ENCODE measurements around the gene CELSR1. TPM values are rescaled to one million over a fixed set of nuclear protein-coding genes. Genes with fewer than 3 reads are reported as not detected.

Gene CELSR1
- total and polyA plus RNA-seq, 2 of the 13 experiments (the other 11 are each of a cell fraction or from before 2014, with no cell fraction given) = 0.78 to 1.8 TPM

DNA sequence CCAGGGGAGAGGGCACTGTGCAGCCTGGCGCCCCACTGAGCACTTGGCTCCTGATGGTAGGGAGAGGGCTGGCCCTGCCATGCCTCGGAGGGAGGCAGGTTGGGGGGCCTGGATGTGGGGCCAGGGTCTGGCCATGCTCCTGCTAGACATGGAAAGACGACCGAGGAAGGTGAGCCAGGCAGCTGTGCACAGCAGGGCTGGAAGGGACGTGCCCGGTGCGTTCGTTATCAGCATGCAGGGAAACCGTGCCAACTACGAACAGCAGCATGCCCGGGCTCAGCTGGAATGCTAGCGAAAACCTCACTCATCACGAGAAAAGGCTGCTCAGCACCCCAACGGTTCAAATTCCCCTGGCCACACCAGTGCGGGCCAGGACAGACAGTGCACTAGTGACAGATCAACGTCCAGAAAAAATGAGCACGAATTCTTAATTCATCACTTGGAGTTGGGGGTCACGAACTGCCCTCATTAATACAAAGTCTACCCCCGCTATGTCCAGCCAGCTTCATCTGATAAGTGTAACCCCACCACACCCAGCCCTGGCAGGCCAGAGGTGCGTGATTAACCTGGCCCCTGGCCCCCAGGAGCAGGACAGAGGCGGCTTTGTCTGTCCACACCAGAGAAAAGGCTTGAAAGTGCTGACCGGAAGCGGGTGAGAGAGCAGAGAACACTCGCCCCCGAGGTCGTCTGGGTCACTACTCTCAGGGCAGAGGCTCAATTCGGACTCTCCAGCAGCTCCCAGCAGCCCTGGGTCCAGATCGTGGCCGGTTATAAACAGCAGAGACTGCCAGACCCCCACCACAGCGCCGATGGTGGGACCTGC is 84.2 kb downstream of the CELSR1 start (continued):
- TF ChIP-seq, protein P1, sequence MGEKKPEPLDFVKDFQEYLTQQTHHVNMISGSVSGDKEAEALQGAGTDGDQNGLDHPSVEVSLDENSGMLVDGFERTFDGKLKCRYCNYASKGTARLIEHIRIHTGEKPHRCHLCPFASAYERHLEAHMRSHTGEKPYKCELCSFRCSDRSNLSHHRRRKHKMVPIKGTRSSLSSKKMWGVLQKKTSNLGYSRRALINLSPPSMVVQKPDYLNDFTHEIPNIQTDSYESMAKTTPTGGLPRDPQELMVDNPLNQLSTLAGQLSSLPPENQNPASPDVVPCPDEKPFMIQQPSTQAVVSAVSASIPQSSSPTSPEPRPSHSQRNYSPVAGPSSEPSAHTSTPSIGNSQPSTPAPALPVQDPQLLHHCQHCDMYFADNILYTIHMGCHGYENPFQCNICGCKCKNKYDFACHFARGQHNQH (CRISPR knock-in tag; IDR thresholded peaks at IDR 0.05) = peak; percentile 54; the same call in 1 of the 2 replicates
- no peak for TF ChIP-seq SP2 (CRISPR knock-in tag; IDR thresholded peaks at IDR 0.05)

DNA sequence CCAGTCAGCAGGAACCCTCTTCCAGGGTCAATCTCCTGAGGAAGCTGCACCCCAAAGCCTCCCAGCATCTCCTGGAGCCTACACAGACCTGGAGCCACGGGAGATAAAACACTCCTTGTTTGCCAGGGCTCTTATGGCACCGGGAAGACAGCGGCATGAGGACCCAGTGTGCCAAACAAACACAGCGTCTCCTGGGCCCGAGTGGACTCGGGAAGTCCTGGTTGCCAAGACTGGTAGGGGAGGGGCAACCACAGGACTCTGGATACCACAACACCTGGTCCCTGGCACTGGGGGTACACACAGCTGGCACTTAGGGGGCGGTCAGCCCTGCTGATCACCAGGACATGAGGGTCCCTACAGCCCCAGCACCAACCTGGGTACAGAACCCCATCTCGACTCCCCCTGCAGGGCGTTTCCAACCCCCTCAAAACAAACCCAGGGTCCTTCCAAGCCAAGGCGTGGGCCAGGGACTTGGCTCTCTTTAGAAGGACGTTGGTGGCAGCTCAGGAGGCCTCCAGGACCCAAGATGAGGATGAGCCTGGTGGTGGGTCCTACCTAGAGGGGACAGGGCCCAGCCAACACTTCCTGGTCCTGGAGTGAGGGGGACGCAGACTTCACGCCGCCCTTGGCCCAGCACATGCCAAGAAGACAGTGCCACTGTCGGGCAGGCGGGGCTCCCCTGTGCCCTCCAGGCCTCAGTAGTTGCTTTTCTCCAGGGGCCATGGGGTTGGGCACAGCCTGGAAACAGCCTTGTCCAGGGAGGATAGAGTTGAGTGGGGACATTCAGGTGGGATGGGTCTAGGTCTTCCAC is 85.0 kb downstream of the CELSR1 start:
- in situ Hi-C loops (cut with HindIII; ENCODE audit: extremely low pct_ligation_motif_present, low pct_unique_long_range_greater_than_20kb) (no loop called here), intact Hi-C loops (cut with micrococcal nuclease; ENCODE audit: unreplicated experiment) (loop anchor here (10.0 kb wide), 1 partner anchor 92 kb away; no protein-coding TSS in a partner anchor)
- no peak for FAIRE-seq
- POLR2A ChIA-PET = interaction anchor here (1.5 to 1.6 kb wide), 2 partner anchors 18 to 116 kb away, joined by 4 to 11 read pairs; partner anchors contain the start of gene TRMU
- WGBS (ENCODE audit: low lambda C conversion rate) = 83% methylated on average over 2 of the region's 16 CpGs
- Histone ChIP-seq H3K9me3 (ENCODE audit: low read length) (no peaks in the 10 kb centered on the region), H3K27ac (ENCODE audit: extremely low read length, insufficient read depth, low read length) (peak overlapping the region; percentile 76), H3K9ac (ENCODE audit: insufficient read depth, low read depth, low read length) (peak overlapping the region; percentile 61), H3K79me2 (ENCODE audit: insufficient read depth, low read length) (no peaks in the 10 kb centered on the region), H3K4me1 (ENCODE audit: insufficient read depth, low read length) (peaks cover 78% of the 10 kb centered on the region), H3K4me2 (ENCODE audit: low read depth, low read length) (peak overlapping the region; percentile 83), H3K27me3 (ENCODE audit: control insufficient read depth in 1 of 2, insufficient read depth in 2 of 2, low read length in 2 of 2) (no peaks in the 10 kb centered on the region; a peak in 1 of 5 replicates), H3K36me3 (replicated peaks in 1 of 2; ENCODE audit: control insufficient read depth in 1 of 2, insufficient read depth in 2 of 2, low read length in 2 of 2) (no peaks in the 10 kb centered on the region), H2AFZ (ENCODE audit: low read length) (no peak overlapping the region), H4K20me1 (ENCODE audit: insufficient read depth, low read length) (no peaks in the 10 kb centered on the region), H3K4me3 (replicated peaks in 1 of 3; ENCODE audit: insufficient read depth in 1 of 3, low read depth in 2 of 3, low read length in 3 of 3) (peak overlapping the region in 1 of 3 experiments; percentile 58; a peak in 2 of 6 replicates)
- ATAC-seq = no peak
- no TSS peak for BruUV-seq (replicated peaks)
- no peak for DNase-seq (ENCODE audit: low spot score)
- CTCF ChIA-PET (ENCODE audit: low intra/inter-chr PET ratio, low total read pairs) = no interaction called here
- TF ChIP-seq MED8 (CRISPR knock-in tag; IDR thresholded peaks at IDR 0.05; ENCODE audit: insufficient replicate concordance) = no peak
- TF ChIP-seq, protein P2, sequence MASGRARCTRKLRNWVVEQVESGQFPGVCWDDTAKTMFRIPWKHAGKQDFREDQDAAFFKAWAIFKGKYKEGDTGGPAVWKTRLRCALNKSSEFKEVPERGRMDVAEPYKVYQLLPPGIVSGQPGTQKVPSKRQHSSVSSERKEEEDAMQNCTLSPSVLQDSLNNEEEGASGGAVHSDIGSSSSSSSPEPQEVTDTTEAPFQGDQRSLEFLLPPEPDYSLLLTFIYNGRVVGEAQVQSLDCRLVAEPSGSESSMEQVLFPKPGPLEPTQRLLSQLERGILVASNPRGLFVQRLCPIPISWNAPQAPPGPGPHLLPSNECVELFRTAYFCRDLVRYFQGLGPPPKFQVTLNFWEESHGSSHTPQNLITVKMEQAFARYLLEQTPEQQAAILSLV (CRISPR knock-in tag; IDR thresholded peaks at IDR 0.05; ENCODE audit: borderline replicate concordance) = 0 out of 2 replicates have a peak, but pooled peaks have one; percentile 0
- TF ChIP-seq, protein P3, sequence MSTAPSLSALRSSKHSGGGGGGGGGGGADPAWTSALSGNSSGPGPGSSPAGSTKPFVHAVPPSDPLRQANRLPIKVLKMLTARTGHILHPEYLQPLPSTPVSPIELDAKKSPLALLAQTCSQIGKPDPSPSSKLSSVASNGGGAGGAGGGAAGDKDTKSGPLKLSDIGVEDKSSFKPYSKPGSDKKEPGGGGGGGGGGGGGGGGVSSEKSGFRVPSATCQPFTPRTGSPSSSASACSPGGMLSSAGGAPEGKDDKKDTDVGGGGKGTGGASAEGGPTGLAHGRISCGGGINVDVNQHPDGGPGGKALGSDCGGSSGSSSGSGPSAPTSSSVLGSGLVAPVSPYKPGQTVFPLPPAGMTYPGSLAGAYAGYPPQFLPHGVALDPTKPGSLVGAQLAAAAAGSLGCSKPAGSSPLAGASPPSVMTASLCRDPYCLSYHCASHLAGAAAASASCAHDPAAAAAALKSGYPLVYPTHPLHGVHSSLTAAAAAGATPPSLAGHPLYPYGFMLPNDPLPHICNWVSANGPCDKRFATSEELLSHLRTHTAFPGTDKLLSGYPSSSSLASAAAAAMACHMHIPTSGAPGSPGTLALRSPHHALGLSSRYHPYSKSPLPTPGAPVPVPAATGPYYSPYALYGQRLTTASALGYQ (CRISPR knock-in tag; IDR thresholded peaks at IDR 0.05) = no peak
- peak; percentile 62; the same call in 1 of the 2 replicates for TF ChIP-seq ZNF572 (CRISPR knock-in tag; IDR thresholded peaks at IDR 0.05)
- TF ChIP-seq, protein P4, sequence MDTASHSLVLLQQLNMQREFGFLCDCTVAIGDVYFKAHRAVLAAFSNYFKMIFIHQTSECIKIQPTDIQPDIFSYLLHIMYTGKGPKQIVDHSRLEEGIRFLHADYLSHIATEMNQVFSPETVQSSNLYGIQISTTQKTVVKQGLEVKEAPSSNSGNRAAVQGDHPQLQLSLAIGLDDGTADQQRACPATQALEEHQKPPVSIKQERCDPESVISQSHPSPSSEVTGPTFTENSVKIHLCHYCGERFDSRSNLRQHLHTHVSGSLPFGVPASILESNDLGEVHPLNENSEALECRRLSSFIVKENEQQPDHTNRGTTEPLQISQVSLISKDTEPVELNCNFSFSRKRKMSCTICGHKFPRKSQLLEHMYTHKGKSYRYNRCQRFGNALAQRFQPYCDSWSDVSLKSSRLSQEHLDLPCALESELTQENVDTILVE (CRISPR knock-in tag; IDR thresholded peaks at IDR 0.05) = no peak
- TF ChIP-seq ZNF230 (CRISPR knock-in tag; IDR thresholded peaks at IDR 0.05) = no peak
- TF ChIP-seq RCOR2 (CRISPR knock-in tag; IDR thresholded peaks at IDR 0.05) = no peak
- TF ChIP-seq ZNF777 (CRISPR knock-in tag; IDR thresholded peaks at IDR 0.05) = peak; percentile 7; the same call in 1 of the 2 replicates
- 0 out of 2 replicates have a peak, but pooled peaks have one; percentile 22 for TF ChIP-seq ZNF546 (CRISPR knock-in tag; conservative IDR thresholded peaks at IDR 0.05)
- no peak for TF ChIP-seq ZNF343 (CRISPR knock-in tag; IDR thresholded peaks at IDR 0.05)
- TF ChIP-seq RBM39 (IDR thresholded peaks at IDR 0.05; ENCODE audit: low read depth, low read length, poor library complexity, severe bottlenecking) = peak; percentile 17
- TF ChIP-seq MAF1 (CRISPR knock-in tag; IDR thresholded peaks at IDR 0.05; ENCODE audit: borderline replicate concordance) = no peak
- TF ChIP-seq HNRNPL (IDR thresholded peaks at IDR 0.05; ENCODE audit: low read depth, low read length) = 0 out of 2 replicates have a peak, but pooled peaks have one; percentile 34
